Smooth muscle cell (in vitro differentiated cells): ENCODE measurements around the gene APCS. TPM values are rescaled to one million over a fixed set of nuclear protein-coding genes. Genes with fewer than 3 reads are reported as not detected.

Experiments
- polyA plus RNA-seq: library from polyadenylated mRNA; unstranded; fragments of >200 nt; fragmentation: Nextera tagmentation; extraction: Ambion mirVana; gene quantifications from 2 replicates; pipeline ENCODE4 v1.2.1, GENCODE V29; 2016
- total RNA-seq: library from RNA; depleted of rRNA; stranded (reverse); fragments of >200 nt; gene quantifications from 2 replicates; pipeline ENCODE4 v1.2.3, GENCODE V29; 2014

The APCS gene
- total and polyA plus RNA-seq, 2 experiments from 2014 or later = not detected

Other genes starting within 250 kb of the APCS start
- not detected in 2 replicates for gene OR10J4, start 155.6 kb upstream of the APCS start, total RNA-seq
- not detected in 2 replicates for gene OR10J4, start 155.6 kb upstream of the APCS start, polyA plus RNA-seq
- not detected in 2 replicates for gene OR10J1, start 148.1 kb upstream of the APCS start, total RNA-seq
- gene OR10J1, start 148.1 kb upstream of the APCS start, polyA plus RNA-seq = not detected in 2 replicates
- gene OR10J5, start 51.8 kb upstream of the APCS start, total RNA-seq = not detected in 2 replicates
- not detected in 2 replicates for gene OR10J5, start 51.8 kb upstream of the APCS start, polyA plus RNA-seq
- not detected in 2 replicates for gene CRP, start 126.8 kb downstream of the APCS start, total RNA-seq
- gene CRP, start 126.8 kb downstream of the APCS start, polyA plus RNA-seq = not detected in 2 replicates
- 11.4 and 32.9 TPM in 2 replicates for gene DUSP23, start 193.1 kb downstream of the APCS start, total RNA-seq
- gene DUSP23, start 193.1 kb downstream of the APCS start, polyA plus RNA-seq = 41.4 and 47.4 TPM in 2 replicates
- not detected in 2 replicates for gene FCRL6, start 214.5 kb downstream of the APCS start, total RNA-seq
- not detected in 2 replicates for gene FCRL6, start 214.5 kb downstream of the APCS start, polyA plus RNA-seq
- gene SLAMF8, start 239.0 kb downstream of the APCS start, total RNA-seq = 10.8 and 11.0 TPM in 2 replicates
- 13.5 and 15.1 TPM in 2 replicates for gene SLAMF8, start 239.0 kb downstream of the APCS start, polyA plus RNA-seq